ENCODE measurements around the gene SORCS1. TPM values are rescaled to one million over a fixed set of nuclear protein-coding genes. Genes with fewer than 3 reads are reported as not detected.
A peak's percentile ranks its signal among the peaks of the same experiment; 100 is the strongest.

SORCS1 gene
- total RNA-seq, 1 donor from 2014 or later: 5.8 TPM

DNA sequence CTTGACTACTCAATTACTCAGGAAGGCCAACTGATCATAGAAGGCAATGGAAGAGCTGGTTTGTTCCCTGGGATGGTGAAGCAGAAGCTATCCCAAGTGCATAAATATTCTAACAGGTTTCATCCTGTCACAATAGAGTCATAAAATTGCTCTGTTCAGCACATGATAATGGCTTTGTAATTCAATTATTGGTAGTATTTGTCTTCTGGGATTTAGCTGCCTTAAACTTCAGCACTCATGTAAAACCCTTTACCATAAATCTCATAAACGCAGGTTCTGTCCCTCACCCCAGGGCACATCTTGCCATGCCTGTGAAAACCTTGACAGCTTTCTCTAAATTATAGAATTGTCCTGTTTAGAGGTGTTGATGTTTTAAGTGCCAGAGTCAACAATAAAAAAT, 417.6 kb downstream of the SORCS1 start:
- no peak for DNase-seq (ENCODE audit: low spot score)

DNA sequence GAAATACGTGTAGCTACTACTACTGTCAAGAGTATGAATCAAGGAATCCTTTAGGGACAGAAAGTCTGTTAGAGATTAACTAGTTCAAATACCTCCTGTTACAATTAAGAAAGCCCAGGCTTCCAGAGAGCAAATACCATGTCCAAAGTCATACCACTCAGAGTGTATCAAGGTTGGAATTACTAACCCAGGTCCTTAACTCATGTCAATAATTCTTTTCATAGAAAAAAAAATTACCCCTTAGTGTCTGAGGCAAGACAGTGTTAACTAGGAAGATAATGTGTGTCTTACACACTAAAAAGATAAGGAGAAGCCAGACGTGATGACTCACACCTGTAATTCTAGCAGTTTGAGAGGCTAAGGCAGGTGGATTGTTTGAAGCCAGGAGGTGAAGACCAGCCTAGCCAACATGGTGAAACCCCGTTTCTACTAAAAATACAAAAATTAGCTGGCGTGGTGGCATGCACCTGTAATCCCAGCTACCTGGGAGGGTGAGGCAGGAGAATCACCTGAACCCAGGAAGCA, 423.4 kb downstream of the SORCS1 start:
- no peak for DNase-seq (ENCODE audit: low spot score)

DNA sequence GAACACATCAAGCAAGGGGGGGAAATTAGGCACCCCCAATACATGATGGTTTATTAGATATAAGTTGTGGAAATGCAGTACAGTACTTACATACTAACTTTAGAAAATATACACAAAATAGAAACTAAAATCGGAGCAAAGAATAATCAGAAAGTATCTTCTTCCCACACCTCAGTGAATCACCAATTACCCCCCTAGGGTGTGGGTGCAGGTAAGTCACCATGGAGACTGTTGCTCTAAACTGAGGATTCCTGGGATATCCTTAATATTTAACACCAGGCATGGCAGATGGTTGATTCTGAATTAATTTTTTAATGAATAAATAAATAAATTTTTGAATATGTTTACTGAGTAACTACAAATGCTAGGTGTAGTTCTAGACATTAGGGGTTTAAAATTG, 424.4 kb downstream of the SORCS1 start:
- DNase-seq (ENCODE audit: low spot score): no peak

DNA sequence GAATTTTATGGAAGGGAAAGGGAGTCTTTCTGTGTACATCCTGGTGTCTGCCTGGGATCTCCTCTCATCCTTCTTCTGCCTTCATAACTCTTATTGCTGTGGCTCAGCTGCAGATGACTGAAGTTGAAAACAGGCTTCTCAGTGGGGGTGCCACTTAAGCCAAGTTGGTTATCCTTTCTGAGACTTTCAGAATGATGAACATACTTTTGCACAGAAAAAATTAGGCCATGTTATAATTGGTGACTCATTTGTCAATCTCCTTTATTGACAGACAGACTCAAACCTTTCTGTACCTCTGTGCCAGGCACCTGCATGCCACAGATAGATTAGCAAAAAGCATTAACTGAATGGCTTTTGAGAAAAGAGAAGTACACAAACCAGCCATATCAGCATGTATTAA, 430.3 kb downstream of the SORCS1 start:
- no peak for DNase-seq (ENCODE audit: low spot score)

DNA sequence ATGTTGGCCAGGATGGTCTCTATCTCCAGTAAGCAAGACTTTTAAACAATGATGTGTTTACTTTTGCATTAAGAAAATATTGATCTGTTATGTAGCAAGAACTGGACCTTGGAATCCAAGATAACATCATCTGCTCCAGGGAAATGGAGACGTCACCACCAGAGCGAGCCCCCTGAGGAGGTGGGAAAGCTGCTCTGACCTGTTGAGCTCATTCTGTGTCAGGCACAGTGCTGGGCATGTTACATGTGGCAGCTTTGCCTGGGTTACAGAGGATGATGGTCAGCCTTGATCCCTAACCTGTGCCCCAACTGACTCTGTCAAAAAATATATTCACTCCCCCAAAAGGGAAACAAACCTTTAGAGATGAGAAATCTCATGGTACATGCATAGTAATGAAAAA, 436.3 kb downstream of the SORCS1 start:
- DNase-seq (ENCODE audit: low spot score): no peak

DNA sequence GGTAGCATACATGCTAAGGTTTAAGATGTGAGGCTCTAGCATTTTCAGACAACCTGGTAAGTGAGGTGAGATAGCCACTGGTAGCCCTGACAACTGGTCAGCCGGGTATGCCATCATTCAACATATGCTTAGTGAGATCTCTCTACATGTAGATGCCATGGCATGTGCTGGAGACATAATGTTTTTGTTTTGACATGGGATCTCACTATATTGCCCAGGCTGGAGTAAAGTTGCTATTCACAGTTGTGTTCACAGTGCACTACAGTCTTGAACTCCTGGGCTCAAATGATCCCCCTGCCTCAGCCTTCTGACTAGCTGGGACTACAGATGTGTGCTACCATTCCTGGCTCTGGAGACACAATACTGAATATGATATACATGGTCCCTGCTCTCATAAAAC, 437.3 kb downstream of the SORCS1 start:
- DNase-seq (ENCODE audit: low spot score): no peak

DNA sequence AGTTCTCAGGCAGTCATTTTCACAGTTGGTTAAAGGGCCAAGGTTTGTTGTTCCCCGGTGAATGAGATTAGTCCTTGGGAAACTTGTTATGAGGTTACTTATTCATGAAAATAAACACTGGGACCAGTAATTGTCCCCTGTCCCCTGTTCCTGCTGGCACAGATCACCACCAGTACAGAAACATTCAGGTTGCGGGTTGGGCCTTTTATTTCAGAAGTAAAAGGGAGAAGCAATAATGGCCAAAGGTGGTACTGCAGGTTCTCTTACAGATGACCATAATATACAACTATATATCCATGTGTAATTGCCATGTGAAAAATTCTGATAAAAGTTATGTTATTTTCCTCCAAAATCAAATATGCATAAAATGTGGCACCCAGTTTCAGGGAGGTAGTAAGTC, 442.0 kb downstream of the SORCS1 start:
- DNase-seq (ENCODE audit: low spot score): no peak

DNA sequence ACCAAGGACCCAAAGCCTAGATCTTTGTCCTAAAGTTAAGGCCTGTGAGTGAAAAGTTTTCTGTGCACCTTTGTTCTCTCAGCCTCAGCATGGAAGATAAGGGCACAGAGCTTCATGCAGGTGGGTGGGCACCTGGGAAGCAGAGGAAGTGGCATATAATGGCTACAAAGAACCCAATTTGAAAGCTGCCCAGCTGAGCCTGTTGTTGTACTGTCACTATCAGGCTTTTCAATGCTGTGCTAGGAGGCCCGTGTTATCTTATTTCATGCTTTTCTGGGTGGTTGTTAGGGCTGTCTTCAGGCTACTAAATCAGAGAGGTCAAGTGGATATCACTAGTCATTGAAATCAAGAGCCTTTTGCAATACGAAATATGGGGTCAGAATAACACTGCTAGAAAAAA, 443.8 kb downstream of the SORCS1 start:
- DNase-seq (ENCODE audit: low spot score): no peak

DNA sequence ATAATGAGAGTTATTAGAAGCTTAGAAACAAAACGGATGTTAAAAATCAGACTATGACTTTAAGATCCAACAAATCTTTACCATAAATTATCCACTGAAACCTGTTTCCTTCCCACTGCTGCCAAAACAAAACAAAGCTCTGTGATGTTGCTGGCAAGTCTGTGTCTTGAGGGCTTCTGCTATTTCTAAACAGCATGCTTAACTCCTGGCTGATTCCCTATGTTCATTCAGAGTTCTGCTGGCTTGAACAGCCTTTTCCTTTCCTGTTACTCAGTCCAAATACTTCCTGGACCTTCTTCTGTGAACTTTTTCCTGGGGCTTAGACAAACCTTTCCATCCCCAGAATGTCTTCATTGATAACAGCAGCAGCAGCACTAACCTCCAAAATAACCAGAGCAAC, 448.1 kb downstream of the SORCS1 start:
- DNase-seq (ENCODE audit: low spot score): peak; percentile 41

DNA sequence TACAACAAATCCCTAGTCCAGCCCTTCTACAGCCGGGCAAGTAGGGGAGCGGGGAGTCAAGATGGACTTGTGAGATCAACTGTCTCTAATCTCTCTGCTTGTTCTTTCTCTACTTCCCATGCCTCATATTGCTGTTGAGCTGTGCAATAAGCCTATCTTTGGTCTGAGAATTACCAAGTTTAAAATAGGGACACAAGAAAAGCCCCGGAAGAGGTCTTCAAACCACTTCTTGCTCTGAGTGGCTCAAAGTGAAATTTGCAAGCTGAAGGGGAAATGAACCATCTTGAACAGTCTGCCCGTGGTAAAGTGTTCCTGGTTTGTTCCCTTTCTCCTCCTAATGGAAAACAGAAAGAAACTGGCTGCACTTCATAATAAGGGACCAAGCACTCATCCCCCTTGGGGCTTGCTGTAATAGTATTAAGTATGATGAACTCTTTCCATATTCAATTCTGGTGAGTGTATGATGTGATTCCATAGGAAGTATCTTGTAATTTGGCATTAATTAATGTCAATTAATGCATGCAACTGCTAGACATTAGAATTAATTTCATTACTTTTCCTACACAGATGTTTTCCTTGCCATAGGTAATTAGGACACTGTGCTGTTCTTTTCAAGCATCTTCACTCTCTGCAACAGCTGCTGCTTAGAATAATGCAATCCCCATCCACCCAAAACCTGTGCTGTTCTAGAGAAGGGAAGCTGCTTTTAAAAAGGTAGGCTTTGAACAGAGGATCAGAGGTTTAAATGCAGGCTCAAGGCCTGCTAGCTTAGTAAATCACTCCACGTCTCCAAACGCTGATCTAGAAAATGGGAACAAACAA, 449.6 kb downstream of the SORCS1 start:
- DNase-seq (ENCODE audit: low spot score): peak; percentile 12

DNA sequence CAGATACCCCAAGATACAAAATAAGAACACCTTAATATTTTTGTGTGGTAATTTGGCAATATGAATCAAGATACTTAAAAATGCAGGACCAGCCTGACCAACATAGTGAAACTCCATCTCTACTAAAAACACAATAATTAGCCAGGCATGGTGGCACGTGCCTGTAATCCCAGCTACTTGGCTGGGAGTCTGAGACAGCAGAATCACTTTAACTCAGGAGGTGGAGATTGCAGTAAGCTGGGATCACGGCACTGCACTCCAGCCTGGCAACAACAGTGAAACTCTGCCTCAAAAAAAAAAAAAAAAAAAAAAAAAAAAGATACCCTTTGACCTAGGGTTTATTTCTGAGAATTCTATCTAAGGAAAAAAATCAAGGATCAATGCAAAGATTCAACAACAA, 450.7 kb downstream of the SORCS1 start:
- no peak for DNase-seq (ENCODE audit: low spot score)

DNA sequence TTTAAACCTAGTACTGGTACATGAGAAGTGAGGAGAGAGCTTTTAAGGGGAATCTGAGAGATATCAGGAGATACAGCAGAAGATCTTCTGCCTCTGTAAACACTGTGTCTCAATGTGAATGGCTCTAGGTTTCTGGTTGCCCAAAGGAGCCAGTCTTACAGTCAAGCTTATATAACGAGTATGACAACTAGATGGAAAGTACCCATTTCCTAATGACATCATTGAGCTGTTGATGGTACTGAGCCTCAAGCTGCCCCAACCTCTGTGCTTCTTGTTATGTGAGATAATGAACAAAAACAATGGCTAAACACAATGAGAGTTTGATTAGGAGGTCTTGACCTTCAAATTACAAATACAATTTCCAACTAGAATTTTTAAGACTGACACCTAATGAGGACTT, 451.5 kb downstream of the SORCS1 start:
- no peak for DNase-seq (ENCODE audit: low spot score)

DNA sequence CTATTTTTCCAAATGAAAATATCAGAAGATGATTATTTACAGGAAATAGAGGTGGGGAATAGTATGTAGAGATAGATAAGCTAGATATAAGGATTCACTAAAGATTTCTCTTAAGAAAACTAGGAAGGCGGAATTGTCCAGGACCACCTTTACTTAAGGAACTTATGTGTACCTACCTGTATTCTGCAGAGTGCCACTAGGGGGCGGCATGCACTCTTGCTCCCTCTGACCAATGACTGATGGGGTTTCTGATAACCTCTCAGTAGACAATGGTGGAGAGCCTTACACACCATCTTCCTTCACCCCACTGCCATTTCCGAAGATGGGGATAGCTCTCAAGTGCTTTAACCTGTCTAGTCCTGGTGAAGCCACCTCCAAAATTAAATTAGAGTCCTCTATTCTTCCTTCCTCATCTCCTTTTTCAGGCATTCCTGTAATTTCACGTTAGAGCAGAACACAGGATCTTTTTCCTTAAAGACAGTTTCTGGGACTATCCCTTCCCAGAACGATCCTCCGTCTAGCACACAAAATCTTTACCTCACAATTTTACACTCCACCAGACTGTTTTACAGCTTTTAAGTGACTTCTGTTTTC, 453.1 kb downstream of the SORCS1 start:
- DNase-seq (ENCODE audit: low spot score): no peak

DNA sequence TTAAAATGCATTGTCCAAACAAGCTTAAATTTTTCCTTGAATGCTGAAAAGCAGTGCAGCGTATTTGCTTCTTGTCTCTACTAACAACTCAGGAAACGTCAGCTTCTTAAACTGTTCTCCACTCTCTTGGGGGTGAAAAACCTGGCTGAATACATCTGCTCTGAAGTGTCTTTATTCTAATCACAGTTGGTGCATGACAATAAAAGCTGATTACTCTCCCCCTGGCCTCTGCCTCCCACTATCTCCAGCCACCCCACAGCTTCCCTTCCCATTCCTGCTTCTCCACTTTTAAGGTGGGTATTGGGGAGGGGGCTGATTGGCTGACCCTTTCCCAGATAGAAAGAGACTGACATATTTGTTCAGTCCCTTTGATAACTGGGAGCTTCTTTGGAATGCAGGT, 456.0 kb downstream of the SORCS1 start:
- no peak for DNase-seq (ENCODE audit: low spot score)

DNA sequence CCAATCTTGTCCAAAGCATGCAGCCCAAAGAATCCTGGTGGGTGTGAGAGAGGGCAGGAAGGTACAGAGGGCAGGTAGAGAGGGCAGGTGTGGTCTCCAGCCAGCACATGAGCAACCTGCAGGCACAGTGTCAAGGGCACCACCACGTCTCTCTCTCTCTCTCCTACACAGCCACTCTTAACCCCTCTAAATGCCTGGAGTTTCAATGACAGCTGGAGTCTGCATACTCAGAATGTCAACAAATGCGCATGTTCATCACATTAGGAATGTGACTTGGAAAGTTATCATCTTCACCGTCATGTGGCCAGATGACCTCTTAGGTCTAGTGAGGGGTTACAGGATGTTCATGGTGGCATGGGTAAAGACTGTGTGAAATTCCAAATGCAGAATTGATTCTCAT, 456.8 kb downstream of the SORCS1 start:
- DNase-seq (ENCODE audit: low spot score): no peak

DNA sequence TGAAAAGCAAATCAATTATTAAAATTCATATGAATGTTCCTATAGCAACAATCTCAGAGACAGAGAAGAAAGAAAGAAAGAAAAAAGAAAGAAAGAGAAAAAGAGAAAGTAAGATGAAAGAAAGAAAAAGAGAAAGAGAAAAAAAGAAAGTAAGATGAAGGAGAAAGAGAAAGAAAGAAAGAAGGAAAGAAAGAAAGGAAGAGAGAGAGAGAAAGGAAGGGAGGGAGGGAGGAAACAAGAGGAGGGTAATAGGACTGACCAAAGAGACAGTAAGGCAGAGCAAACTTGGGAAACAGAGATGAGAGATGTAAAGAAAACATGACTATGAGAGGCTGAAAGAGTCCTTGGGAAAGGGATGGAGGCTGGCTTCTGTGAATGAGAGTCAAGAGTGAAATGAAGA, 458.4 kb downstream of the SORCS1 start:
- DNase-seq (ENCODE audit: low spot score): no peak

DNA sequence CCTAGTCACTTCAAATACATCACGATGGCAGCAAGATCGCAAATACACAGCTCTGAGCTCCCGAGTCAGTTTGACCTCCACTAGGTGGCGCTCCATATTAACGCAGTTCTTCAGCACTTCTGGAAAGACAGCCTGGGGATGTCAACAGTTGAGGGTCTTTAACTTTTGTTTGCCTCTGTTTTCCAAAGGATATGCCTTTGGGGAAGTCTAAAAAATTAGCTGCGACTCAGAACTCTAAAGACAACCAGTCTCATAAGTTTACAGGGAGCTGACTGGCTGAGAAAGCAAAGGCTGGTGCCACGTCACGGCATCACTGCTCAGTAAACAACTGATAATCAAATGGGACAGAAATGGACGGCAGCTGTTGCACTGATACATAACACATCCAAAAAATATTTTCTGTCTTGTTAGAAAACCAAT, 458.8 kb downstream of the SORCS1 start:
- peak; percentile 73 for DNase-seq (ENCODE audit: low spot score)

DNA sequence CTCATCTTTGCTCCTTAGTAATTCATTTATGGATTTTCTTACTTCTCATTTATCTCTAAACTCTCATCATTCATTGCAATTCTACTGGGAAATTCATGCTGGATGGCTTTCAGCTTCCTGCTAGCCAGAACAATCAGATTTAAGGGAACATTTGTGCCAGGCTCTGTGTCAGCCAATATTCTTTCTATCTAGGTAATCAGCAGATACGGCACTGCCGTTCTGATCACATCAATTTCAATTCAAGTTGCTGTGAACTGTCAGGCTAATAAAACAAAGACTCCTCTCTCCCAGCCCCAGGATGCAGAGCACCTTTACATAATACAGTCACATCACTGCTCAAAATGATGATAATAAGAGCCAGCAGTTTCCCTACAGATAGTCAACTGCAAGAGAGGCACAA, 468.3 kb downstream of the SORCS1 start:
- DNase-seq (ENCODE audit: low spot score): no peak

DNA sequence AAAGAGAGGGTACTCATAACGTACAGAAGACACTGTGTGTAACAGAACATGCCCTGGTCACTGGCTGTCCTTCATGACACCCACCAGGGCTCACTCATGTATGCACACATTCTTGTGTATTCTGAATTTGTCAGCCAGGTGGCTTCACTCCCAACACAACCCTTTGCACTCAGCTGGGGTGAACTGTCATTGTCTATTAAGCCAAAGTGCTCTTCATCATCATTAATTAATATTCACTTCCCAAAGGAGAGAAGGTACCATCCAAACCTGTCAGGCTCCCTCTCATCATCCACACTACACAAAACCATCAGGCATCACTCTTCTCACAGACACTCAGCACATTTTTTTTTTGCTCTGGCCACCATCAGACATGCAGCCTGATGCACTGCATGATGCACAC, 469.8 kb downstream of the SORCS1 start:
- DNase-seq (ENCODE audit: low spot score): no peak

DNA sequence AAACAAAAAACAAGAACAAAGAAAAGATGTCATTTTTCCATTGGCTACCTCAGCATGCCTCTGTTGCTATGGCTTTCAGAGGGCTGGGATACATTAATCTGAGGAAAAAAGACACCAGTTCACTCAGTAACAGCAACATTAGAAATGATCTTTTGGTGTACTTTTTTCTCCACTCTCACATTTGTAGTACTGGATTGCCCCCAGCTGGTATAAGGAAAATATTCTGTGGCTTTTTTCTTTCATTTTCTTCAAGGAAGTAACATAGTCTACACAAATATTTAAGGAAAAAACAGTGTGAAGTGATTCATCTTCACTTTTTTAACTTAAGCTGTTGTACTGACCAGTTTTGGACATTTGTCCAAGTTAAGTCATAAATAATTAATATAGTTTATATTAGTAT, 482.3 kb downstream of the SORCS1 start:
- peak; percentile 46 for DNase-seq (ENCODE audit: low spot score)

DNA sequence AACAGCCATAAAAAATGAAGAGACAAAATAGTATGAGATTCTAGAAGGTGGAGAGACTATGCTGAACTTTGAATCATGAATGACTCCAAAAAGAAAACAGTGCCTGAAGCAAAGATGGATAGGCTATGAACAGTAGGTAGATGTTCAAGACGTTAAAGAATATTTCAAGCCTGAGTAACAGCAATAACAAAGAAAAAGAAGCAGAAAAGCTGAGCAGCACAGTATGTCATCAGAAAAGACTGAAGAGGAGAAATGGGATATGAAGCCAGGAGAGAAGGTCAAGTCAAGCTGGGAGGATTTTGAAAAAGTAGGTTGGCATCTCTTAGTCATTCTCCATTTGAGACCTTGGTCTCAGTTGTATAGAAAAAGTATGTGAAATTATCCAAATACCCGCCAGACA, 484.4 kb downstream of the SORCS1 start:
- DNase-seq (ENCODE audit: low spot score): no peak

DNA sequence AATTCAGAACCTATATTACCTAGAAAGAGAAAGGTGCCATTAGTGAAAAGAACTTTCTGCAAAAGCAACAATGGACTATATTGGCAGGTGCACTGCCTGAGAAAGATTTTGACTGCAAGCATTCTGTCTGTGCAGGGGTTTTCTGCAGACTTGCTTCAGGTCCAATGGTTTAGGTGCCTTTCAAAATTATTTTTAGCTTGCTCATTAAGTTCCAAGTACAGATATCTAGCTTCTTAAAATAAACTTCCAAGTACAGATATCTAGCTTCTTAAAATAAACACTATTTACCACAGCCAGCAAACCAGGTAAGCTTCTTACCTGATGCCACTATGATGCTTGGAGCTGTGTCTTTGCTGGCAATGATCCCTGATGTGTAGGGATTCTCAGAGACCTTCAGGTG, 485.2 kb downstream of the SORCS1 start:
- DNase-seq (ENCODE audit: low spot score): no peak

DNA sequence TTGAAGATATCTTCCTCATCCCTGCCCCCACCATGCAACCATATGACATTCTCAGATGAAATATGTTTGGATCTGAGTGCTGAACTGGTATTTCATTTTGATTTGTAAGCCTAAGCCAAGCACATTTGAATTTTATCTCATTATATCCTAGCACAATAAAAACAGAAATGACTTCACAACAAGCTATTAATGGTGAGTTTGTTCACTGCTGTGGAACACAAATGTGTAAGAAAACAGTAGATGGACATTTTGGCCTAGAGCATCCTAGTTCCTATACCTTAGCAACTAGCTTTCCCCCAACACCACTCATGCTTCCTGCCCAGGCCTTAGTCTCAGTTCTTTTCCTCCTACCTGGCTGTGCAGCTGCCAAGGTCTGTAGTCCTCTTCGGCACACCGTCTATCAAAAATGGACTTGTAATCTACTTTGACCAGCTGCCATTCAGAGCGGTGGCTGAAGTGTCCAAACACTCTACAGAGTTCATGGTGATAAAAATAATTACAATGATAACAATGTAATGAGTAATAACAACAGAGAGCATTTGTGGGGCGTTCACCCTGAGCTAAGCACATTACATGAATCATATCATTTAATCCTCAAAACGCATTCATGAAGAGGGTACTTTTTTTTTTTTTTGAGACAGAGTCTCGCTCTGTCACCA, 491.9 kb downstream of the SORCS1 start:
- DNase-seq (ENCODE audit: low spot score): no peak

Data from umbilical cord (tissue), 2 donors.